ENCODE measurements around the gene NEK5.

The NEK5 gene

DNA sequence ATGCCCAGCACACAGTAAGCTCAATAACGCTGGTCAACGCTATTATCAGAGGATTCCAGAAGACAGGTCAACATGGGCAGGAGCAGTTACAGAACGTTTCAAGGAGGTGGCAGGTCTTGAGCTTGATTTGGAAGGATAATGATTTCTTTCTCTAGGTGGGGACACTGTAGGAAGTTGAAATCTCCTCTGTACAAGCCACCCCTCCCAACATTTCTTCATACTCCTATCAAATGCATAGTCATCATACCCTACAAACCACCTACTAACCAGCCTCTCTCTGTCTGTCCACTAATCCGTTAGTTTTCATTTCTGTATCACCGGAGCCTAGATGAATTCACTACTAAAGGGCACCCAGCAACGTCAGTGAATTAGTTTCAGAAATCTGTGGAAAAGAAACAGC, 118.9 kb downstream of the NEK5 start:
- no peak for FAIRE-seq

DNA sequence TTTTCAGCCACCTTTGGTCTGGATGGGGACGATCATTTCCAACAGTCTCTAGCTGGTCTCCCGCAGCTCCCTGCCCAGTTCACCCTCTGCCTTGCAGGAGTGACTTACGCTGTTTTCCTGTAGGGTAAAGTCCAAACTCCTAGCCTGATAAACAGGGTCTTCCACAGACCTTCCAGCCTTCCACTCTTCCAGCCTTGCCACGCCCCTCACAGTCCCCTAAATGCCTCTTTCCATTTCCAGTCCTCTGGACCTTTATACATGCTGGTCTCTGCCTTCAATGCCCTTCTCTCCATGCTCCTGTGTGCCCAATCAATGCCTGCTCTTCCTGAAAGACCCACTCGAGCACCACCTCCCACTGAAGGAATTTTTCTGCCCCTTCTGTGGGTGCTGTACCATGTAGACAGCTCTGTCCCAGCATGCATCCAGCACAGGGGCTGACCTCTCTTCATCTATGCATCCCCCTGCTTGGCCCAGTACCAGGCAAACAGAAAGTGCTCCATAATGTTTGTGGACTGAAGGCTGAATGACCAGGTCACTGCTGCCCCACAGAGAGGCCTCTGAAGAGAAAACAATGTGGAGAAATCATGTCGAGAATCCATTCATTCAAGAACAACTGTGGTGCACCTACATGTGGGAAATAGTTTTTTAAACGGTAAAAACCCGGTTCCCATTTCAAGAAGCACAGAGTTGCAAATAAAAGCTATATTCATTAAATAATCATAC, 122.2 kb downstream of the NEK5 start:
- FAIRE-seq, result no peak

DNA sequence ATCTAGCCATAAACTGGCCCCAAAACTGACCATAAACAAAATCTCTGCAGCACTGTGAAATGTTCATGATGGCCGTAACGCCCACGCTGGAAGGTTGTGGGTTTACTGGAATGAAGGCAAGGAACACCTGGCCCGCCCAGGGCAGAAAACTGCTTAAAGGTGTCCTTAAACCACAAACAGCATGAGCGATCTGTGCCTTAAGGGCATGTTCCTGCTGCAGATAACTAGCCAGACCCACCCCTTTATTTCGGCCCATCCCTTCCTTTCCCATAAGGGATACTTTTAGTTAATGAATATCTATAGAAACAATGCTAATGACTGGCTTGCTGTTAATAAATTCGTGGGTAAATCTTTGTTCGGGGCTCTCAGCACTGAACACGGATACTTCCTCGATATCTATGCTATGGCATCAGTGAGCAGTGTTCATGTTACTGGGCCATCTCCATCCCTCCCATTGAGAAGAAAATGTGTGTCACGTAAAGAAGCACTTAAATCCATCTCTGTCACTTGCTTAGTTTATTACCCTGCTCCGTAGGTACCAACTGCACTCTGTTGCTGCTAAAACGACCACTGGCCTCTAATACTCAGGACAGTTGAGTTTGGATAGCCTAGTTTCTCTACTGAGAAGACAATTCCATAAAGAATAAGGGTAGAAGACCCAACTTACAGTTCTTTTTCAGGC, 122.9 kb downstream of the NEK5 start:
- FAIRE-seq, result no peak

DNA sequence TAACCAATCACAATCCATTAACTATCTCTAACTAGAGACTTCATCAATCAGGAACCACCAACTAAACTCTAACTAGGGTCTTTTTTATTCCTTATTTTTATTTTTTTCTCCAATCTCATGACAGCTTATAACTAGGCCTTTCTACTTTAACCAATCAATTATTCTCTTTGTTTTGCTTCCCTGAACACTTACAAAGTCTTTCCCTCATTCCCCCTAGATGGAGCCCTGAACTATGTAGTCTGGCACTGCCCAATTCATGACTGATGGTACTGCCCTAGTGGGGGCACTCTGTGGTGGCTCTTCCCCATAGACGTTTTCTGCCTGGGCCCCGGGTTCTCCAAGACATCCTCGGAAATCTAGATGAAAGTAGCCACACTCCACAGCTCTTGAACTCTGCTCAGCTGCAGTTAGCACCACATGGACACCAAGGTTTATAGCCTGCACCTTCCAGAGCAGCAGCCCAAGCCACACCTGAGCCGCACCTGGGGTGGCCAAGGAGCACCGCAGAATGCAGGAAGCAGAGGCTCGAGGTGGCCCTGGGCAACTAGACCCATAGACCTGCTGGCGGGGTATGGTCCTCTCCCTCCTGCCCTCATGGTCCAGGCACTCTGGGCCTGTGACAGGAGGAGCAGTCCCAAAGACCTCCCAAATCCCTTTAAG, 124.2 kb downstream of the NEK5 start:
- FAIRE-seq, result no peak

DNA sequence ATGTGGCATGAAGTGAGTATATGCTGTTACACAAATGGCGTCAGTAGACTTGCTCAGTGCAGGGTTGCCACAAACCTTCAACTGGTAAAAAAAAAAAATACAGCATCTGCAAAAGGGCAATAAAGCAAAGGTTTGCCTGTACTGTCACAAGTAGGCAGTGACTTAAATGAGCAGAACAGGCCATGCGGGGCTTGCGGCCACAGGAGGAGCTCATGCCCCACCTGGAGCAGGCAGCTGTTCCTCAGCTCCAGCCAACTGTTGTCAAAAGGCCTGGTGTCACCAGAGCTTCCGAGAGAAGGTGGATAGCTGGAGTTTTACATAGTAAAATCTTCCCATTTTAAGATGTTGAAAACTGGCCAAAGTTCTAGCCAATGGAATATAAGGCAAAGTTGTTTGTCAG, 125.3 kb downstream of the NEK5 start:
- no peak for FAIRE-seq

DNA sequence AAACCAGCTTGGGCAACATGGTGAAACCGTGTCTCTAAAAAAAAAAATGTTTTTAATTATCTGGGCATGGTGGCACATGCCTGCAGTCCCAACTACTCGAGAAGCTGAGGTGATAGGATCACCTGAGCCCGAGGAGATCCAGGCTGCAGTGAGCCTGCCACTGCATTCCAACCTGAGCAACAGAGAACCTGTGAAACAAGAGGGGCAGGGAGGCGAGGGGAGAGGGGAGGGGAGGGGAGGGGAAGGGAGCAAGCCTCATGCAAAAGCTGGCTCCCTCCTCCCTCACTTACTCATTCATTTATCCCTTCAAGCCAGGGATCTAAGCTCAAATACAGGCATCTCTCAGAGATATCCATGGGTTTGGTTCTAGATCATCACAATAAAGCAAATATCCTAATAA, 126.5 kb downstream of the NEK5 start:
- FAIRE-seq, result no peak

DNA sequence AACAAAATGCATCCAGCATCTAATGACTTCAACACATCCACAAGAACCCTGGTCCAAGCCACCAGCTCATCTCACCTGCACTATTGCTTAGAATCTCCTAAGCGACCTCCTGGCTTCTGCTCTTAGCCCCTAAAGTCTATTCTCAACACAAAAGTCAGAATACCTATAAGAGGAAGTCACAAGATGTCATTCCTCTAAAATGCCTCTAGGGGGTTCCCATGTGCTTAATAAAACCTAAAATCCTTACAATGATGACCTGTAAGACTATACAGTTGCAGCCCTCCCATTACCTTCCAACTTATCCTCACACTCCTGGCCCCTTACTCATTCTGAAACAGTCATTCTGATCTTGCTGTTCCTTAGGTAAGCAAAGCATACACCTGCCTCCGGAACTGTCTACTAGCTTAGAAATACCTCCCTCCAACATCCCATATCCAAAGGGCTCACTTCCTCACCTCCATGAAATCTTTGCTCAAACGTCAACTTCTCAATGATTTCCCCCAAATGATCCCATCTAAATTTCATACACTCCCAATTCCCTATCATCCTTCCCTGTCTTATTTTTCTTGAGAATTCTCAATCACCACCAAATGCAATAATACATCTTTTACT, 127.6 kb downstream of the NEK5 start:
- FAIRE-seq, result no peak

DNA sequence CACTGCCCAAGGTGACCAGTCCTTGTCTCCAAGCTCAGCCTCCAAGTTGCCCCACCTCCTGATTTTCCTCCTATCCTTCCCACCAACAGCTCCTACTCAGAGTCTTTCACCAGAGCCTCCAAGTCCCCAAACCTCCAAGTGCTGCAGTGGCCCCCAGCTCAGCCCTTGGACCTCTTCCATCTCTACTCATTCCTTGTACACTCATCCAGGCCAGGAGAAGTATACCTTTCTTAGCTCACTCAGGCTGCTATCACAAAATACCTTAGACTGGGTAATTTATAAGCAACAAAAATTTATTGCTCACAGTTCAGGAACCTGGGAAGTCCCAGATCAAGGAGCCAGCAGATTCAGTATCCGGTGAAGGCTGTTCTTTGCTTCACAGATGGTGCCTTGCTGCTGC, 129.0 kb downstream of the NEK5 start:
- no peak for FAIRE-seq

DNA sequence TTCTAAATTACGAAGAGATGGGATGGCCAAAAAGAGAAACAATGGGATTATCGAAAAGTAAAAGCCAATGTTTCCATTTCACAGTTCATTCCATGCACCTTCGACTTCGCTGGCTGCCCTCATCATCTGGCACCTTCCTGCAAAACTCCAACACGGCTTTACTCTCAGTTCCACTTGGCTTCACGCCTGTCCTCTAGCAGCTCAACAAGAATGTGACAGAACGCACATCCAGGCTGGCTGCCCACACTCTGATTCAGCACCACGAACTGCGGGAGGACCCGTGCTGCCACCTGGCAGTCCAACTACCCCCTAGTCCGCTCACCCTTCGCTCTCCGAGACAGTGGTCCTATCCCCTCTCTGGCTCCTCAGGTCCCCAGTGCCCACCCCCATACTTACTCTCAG, 129.4 kb downstream of the NEK5 start:
- FAIRE-seq, result no peak

DNA sequence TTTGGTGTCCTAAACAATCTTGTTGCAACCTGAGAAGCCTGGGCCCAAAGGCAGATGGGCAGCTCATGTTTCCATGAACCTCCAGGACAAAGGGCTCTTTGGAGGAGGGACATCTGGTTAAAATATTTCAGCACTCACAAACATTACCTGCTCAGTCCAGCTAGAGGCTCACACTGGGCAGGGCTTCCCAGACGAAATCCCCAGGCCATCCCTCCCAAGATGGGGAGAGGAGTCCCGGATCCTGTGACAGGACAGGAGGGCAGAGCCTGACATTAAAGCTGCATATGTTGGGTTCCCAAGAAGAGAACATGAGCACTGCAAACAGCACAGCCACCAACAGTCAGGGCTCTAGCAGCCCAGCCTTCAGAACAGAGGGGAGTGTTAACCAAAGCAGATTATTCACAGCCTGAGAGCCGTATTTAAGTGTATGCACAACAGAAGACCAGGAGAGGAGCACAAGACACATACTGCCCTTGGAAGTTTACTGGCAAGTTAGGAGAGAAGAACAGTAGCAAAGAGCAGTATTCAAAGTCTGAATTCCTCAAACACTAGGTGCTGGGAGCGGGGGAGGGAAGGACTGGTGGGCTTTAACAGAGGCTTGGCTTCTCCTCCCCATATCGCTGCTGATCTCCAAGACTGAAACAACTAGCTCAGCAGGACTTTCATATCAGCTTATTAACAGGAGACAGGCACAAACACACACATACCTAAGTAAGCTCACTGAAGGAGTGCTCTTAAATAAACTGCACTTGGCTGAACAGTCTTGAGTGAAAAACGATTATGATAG, 130.0 kb downstream of the NEK5 start:
- FAIRE-seq, result no peak

DNA sequence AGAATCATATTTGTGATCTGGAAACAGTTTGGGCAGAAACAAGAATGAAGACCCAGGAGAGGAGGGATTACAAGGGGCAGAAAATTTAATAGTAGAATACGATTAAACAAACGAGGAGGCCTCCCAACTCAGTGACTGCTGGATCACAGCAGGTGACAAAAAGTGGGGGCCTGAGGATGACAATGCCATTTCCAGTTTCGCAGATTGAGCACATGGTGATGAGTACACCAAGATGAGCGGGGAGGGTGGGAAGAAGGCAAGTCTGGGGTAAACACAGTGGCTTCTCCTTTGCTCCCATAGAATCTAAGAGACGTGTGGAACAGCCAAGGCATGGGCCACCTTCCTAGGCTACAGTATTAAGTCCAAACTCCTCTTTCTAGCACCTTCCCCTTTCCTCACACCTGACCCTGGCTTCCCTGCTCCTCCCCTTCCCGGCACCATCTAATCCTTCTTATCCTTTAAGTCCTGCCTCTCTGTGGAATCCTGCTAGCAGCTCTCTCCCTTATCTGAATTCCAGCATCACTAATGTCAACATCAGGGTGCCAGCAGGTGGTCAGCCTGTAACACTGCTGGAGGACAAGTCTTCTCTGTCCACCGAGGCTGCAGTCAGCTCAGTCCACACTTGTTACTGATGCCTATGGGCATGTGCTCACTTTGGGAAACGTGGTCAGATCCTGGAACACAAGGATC, 131.1 kb downstream of the NEK5 start:
- no peak for FAIRE-seq

DNA sequence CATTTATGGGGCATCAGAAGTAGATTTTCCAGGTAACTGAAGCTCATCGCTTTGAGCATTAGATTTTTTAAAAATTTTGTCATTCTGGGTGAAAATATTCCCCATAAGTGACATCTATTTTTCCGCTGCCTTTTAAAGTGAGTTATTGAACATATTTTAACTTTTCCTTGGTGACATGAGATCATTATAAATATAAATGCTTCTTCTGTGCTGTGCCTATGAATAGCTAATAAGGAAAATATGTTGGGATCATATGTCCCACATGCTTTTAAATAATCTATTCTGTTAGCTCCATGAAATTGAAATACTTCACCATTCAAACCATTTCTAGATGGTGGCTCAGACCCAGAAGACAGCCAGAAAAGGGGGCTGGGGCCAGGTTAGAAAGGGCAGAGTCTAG, 131.7 kb downstream of the NEK5 start:
- FAIRE-seq, result no peak

DNA sequence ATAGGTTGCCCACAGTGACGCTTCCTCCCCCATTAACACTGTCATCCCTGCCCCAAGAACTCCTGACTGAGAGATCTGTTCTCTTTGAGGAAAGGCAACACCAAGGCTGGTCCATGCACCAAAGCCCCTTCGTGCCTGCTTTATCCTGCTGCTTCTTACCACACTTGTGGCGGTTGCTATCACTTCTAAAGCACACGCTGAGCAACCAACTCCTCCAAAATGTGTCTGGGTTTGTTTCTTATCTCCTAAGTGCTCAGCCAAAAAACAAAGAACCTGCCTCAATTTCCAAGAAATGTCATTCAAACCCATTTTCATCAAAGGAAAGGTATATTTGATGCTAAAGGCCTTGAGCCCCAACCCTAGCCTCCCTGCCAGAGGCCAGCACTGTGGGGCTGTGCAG, 132.2 kb downstream of the NEK5 start:
- FAIRE-seq, result no peak

DNA sequence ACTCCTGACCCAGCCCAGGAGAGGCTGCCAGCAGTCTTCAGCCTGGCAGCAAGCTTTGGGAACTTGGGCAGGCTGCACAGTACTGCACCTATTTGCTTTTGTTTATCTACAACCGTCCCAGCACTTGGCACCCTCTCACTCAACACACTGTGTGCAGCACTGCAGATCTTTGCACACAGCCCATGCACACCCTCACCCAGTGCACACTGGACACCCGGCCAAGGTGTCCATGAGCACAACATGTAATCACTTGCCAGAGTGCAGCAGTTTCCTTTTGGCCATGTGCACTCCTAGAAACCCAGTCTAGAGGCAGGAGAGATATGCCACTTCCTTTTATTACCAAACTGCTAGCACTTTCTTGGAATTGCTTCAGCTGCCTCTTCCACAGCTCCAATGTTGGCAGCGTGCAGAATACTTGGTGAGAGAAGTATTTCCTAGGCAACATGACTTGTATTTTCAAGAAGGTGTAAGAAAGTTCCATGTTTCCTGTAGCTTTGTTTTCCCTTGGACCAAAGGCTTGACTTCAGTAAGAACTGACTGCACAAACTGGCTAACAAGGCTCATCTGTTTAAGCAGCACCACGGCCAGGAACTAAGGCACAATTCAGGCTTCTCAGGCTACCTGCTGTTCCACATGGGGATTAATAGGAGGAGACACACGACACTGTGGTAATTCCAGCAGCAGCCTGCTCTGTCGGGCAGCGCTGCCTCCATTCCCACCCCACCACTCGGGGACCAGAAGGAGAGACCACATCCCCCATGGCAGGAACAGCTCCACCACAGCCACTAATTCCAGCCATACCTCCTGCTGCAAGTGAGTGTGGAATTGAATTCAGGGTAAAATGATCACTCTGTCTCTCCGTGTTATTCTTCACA, 133.0 kb downstream of the NEK5 start:
- FAIRE-seq, result no peak

DNA sequence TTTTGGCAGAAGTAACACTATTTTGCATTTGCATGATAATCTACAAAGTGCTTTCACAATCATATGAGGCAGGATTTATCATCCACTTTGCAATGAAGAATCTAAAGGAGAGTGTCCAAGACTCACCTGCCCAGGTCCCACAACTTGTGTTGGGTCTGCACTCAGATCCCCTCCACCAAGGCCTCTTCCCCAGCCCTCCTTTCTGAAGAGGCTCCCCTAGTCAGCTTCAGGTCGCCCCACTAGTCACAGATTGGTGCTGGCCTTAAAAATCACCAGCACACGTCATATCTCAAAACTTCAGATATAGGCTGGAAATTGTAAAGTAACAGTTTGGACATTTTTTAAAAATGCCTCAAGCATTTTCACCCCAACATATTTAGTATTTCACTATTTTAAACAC, 135.2 kb downstream of the NEK5 start:
- no peak for FAIRE-seq

DNA sequence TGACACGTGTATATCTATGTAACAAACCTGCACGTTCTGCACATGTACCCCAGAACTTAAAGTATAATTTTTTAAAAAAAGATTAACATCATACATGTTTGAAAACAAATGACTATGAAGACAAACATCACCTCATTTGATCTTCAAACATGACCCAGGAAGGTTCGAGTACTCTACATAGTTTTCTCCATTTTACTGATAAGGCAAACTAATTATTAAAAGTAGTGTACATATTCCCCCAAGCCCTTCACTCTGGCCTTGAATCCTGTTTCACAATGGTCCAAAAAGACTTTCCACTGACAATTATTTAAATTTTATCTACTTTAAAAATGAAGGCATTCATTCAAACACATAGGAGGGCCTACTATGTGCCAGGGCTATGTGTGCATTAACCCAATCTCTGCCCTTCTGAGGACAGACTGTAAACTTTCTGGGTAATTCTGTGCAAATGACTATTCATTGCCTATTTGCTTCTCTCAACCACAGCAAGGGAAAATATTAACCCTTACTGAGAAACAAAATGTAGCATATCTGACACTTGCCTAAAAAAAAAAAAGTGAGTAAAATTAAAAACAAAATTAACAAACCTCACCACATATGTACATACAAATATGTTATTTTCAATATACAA, 139.8 kb downstream of the NEK5 start:
- FAIRE-seq, result no peak
